Measurements from ENCODE around the gene EPN2.

EPN2 gene

DNA sequence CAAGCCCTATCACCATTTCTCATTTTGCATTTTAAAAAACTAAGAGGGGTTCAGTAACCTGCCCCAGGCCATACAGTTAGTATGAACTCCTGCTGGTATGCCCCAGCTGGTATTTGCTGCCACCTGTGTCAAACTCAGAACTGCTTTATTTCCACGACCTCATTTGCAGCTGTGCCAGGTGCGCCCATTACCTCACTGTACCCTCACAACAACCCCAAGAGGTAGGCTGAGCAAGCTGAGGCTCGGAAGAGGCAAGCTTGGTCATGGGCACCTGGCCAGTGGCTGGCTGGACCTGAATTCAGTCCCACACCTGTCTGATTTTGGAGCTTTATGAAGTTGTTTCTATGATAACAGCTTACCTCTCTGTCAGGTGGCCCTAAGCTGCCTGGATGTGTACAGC lies 7.6 kb downstream of the EPN2 start:
- no peak overlapping the region for H3K4me3 ChIP-seq (ENCODE audit: low read depth, low read length)
- TF ChIP-seq, protein P1, sequence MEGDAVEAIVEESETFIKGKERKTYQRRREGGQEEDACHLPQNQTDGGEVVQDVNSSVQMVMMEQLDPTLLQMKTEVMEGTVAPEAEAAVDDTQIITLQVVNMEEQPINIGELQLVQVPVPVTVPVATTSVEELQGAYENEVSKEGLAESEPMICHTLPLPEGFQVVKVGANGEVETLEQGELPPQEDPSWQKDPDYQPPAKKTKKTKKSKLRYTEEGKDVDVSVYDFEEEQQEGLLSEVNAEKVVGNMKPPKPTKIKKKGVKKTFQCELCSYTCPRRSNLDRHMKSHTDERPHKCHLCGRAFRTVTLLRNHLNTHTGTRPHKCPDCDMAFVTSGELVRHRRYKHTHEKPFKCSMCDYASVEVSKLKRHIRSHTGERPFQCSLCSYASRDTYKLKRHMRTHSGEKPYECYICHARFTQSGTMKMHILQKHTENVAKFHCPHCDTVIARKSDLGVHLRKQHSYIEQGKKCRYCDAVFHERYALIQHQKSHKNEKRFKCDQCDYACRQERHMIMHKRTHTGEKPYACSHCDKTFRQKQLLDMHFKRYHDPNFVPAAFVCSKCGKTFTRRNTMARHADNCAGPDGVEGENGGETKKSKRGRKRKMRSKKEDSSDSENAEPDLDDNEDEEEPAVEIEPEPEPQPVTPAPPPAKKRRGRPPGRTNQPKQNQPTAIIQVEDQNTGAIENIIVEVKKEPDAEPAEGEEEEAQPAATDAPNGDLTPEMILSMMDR (IDR thresholded peaks at IDR 0.05; ENCODE audit: borderline replicate concordance, insufficient read depth, low read depth, low read length), result no peak

- TF ChIP-seq, protein P1 (IDR thresholded peaks at IDR 0.05; ENCODE audit: borderline replicate concordance, insufficient read depth, low read depth, low read length), result no peak
- H3K4me3 ChIP-seq (ENCODE audit: low read depth, low read length), result no peak overlapping the region
Measured at GRCh38 chr17:19247473-19247872, 10.3 kb downstream of the EPN2 start.

DNA sequence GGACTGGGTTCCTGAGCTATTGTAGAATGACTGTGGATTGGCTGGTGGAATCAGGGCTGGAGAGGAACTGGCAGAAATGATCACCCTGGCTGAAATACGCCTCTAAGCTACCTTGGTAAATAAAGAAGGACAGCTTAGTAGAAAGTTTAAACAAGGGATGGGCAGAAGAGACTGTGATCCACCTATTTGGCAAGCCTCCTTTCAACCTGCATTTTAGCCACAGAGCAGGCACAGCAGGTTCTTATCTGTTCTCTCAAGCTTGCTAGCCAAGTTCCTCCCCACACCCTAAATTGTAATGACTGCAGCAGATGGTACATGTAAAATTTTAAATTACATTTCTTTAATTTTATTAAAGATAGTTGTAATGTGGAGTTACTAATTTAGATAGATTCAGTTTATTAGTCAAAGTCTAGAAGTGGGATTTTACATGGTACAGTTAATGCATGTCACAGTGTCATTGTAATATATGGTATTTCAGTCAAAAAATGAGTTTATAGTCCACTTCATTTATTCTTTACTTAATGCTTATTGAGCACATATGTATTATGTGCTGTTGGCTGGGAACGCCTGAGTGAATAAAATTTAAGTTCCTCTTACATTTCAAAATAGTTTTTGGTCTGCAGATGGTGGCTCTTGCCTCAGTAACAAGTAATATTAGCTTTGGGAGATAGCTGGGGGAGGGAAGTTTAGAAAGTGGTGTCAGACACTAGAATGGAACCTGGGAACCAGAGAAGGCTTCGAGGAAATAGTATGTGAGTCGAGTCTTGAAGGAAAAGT lies 11.2 kb downstream of the EPN2 start:
- no peak overlapping the region for H3K4me3 ChIP-seq (ENCODE audit: low read depth, low read length)
- TF ChIP-seq, protein P1 (IDR thresholded peaks at IDR 0.05; ENCODE audit: borderline replicate concordance, insufficient read depth, low read depth, low read length), result no peak

- no peak overlapping the region for H3K4me3 ChIP-seq (ENCODE audit: low read depth, low read length)
- TF ChIP-seq, protein P1 (IDR thresholded peaks at IDR 0.05; ENCODE audit: borderline replicate concordance, insufficient read depth, low read depth, low read length), result no peak
Measured at GRCh38 chr17:19248928-19249574, 11.9 kb downstream of the EPN2 start.

GRCh38 chr17:19249681-19250080 lies 12.5 kb downstream of the EPN2 start:
- TF ChIP-seq, protein P1 (IDR thresholded peaks at IDR 0.05; ENCODE audit: borderline replicate concordance, insufficient read depth, low read depth, low read length), result no peak

DNA sequence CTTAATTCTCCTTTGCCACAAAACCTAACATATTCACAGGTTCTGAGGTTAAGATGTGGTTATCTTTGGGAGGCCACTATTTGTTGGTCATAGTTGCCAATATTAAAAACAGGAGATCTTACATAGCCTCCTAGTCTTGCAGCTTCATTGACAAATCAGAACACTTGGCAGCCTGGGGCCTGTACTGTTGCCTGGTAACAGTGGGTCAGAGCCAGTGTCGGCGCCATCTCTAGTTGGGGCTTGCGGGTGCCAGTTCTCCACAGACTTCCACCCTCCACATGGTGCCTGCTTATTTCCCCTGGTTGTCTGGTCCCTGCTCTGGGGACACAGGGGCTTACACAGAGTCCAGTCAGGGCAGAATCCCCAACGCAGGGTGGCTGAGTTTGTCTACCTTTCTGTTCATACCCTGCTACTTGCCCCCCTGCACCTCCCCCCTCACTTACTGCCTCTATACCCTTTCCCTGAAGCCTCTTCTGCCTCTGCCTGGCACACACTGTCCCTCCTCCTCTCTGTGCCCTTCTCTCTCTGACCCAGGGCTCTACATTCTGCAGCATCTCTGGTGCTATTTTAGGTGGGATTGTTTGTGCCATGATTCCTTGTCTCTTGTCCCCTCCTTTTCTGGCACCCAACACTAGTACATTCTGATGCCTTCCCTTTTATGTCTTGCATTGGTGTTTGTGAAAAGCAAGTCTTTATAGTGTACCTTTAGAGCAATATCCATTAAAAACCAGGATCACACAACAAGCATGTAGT lies 13.4 kb downstream of the EPN2 start:
- no peak overlapping the region for H3K4me3 ChIP-seq (ENCODE audit: low read depth, low read length)
- TF ChIP-seq, protein P1 (IDR thresholded peaks at IDR 0.05; ENCODE audit: borderline replicate concordance, insufficient read depth, low read depth, low read length), result no peak

More at GRCh38 chr17:19249681-19250080, 12.5 kb downstream of the EPN2 start:
- no peak overlapping the region for H3K4me3 ChIP-seq (ENCODE audit: low read depth, low read length)
